HL-60/S4 treated with phorbol 12-myristate 13-acetate at 8.2 ng/mL for 4 days and 3 days (cell line): ENCODE data around the gene HLA-C.
"Not testable (repeated sequence)": the region's sequence is repeated elsewhere in the genome, so short reads cannot be mapped to it uniquely, and the experiment has no call there.

ENCODE experiments used
- in situ Hi-C: fragments of 300-500 bp; cut with MboI; formaldehyde crosslinking; loops from 2 replicates; pipeline ENCODE4 v1.15.0; 2022; ENCODE audit warnings: low sequenced_read_pairs

HLA-C gene

DNA sequence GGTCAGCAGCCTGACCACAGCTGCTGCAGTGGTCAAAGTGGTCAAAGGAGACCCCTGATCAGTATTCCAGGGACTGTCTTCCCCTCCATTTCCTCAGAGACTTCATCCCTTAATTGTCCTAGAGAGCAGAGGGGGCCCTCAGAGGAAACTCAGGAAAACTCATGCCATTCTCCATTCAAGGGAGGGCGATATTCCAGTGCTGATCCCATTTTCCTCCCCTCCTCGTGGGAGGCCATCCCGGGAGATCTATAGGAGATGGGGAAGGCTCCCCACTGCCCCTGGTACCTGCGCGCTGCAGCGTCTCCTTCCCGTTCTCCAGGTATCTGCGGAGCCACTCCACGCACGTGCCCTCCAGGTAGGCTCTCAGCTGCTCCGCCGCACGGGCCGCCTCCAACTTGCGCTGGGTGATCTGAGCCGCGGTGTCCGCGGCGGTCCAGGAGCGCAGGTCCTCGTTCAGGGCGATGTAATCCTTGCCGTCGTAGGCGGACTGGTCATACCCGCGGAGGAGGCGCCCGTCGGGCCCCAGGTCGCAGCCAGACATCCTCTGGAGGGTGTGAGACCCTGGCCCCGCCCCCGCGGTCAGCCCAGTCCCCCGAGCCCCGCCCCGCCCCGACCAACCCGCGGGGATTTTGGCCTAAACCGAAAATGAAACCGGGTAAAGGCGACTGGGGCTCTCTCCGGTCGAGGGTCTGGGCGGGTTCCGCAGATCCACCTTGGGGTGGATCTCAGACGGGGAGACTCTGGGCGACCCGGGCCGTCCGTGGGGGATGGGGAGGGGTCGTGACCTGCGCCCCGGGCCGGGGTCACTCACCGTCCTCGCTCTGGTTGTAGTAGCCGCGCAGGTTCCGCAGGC, 878 bp downstream of the HLA-C start:
- in situ Hi-C loops: no loop called here

DNA sequence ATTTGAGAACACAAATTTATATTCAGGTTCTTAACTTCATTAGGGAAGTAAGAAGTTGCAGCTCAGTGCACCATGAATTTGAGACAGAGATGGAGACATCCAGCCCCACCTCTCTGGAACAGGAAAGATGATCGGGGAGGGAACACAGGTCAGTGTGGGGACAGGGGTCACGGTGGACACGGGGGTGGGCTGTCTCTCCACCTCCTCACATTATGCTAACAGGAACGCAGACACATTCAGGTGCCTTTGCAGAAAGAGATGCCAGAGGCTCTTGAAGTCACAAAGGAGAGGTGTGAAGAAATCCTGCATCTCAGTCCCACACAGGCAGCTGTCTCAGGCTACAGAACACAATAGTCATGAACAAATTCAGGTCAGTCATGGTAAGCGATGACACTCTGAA, 3.1 kb downstream of the HLA-C start:
- in situ Hi-C loops: loop anchor here (5.0 kb wide), 1 partner anchor 83 kb away; no protein-coding TSS in a partner anchor

DNA sequence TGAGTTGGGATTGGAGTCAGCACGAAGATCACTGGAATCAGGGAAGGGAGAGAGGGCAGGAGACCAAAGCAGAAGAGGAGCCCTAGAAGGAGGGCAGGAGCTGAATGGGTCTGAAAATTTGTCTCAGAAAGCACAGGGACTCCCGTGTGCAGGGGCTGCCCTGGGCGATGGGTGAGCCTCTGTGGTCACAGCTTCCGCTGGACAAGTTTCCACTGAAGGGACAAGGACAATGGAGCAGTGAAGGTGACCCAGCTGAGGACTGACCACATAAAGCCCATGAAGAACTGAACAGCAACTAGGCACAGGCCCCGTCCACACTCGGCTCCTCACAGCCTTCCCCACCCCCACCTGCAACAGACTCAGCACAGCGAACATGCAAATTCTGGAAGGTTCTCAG, 3.5 kb downstream of the HLA-C start:
- in situ Hi-C loops: loop anchor here (5.0 kb wide), 1 partner anchor 84 kb away; no protein-coding TSS in a partner anchor

DNA sequence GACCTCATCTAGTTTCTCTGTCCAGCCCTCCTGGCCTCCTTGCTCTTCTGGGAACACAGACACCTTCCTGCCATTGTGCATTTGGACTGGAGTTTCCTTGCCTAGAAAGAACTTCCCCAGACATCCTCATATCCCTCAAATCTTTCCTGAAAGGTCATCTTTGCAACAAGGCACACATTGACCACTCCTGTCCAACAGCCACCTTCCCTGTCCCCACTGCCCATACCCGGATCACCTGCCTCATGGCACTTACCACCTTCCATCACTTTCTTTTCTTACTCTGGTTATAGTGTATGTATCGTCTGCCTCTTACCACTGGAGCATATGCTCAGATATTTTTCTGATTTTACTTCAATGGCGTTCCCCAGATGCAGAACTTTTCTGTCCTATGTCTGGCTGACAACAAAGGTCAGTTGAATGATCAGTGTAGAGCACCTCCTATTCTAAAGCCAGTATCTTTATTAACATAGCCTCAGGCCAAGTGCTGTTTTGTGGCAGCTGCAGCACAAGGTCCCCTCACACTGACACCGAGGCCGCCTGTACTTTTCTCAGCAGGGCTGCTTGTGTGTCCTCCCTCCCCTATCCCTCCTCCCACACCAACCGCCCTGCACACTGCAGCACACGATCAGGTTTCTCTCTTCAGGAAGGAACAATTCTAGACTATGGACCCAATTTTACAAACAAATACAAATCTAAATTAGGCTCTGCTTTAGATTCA, 4.1 kb downstream of the HLA-C start:
- in situ Hi-C loops: loop anchor here (5.0 kb wide), 1 partner anchor 84 kb away; no protein-coding TSS in a partner anchor

DNA sequence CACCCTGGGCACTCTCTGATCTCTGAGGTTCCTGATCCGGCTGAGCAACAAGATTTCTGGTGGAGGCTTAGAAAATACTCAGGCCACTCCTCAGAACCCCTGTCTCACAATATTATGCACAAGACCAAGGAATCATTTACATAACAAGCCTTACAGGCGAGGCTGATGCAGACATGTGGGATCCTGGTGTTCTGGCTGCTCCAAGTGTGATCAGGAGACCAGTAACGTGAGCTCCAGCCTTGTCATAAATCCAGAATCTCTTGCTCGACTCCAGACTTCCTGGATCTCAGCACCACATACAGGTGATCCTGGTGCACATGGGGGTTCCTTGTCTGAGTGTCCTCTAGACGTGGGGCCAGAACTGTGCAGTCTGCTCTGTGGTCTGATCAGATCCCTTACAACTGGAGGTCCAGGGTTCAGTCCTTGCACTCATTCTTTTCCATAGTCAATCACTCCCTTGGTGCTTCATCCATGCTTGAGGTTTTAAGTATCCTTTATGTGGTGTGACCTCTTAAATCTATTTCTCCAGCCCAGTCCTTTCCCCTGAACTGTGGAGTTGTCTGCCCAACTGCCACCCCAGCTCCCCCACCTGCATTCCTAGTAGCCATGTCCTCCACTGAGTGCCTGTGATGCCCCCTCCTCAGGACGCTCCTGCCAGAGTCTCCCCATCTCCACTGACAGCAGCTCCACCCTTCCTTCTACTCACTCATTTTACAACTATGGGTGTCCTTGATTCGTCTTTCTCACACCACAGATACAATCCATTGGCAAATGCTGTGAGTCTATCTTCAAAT, 5.1 kb downstream of the HLA-C start:
- in situ Hi-C loops: loop anchor here (5.0 kb wide), 1 partner anchor 86 kb away; no protein-coding TSS in a partner anchor

DNA sequence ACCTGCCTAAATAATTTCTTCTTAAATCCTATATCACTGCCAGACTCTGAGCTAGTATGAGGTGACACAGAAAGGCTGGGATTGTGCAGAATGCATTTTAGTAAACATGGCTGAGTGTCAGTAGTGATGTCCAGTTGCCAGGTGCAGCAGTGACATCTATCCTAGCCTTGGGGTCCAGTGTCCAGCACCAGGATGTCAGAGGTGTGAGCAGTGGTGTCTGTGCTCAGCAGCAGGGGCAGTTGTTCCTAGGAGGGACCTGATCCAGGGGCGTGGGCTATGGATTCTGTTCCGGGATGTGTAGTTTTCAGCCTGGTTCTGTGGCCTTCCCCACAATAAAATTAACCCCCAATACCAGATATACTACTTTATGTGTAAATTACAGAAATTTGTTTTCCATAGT, 6.0 kb downstream of the HLA-C start:
- in situ Hi-C loops: loop anchor here (5.0 kb wide), 1 partner anchor 86 kb away; no protein-coding TSS in a partner anchor

DNA sequence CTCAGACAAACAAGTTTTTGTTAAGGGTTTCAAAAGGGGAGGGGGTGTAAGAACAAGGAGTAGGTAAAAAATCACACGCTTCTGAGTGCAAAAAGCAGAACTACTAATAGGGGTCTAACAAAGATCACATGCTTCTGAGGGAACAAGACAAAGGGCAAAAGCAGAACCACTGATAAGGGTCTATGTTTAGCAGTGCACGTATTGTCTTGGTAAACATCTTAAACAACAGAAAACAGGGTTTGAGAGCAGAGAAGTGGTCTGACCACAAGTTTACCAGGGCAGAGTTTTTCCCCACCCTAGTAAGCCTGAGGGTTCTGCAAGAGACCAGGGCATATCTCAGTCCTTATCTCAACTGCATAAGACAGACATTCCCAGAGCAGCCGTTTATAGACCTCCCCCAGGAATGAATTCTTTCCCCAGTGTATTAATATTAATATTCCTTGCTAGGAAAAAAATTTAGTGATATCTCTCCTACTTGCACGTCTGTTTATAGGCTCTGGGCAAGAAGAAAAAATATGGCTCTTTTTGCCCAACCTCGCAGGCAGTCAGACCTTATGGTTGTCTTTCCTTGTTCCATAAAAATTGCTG, 8.5 kb downstream of the HLA-C start:
- in situ Hi-C loops: not testable (repeated sequence)

DNA sequence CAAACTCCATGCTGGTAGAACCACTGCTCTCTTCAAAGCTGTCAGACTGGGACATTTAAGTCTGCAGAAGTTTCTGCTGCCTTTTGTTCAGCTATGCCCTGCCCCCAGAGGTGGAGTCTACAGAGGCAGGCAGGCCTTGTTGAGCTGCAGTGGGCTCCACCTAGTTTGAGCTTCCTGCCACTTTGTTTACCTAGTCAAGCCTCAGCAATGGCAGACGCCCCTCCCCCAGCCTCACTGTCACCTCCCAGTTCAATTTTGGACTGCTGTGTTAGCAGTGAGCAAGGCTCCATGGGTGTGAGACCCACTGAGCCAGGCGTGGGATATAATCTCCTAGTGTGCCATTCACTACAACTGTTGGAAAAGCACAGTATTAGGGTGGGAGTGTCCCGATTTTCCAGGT, 11.9 kb downstream of the HLA-C start:
- in situ Hi-C loops: not testable (repeated sequence)

DNA sequence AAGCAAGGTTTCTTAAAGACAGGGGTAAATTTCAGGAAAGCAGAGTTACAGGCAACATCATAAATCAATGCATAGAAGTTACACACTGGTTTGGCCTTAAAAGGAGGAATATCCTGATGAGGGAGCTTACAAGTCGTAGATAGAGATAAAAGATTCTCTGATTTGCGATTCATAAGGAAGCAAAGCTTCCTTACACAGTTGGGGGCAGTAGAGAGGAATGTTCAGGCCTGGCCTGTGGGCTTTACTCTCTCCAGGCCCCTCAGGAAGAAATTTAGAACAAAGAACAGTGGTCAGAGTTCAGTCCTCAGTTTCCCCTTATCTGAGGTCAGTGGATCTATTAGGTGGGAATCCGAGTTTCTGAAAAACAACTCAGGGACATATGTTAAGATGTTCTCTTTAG, 19.3 kb downstream of the HLA-C start:
- in situ Hi-C loops: no loop called here

DNA sequence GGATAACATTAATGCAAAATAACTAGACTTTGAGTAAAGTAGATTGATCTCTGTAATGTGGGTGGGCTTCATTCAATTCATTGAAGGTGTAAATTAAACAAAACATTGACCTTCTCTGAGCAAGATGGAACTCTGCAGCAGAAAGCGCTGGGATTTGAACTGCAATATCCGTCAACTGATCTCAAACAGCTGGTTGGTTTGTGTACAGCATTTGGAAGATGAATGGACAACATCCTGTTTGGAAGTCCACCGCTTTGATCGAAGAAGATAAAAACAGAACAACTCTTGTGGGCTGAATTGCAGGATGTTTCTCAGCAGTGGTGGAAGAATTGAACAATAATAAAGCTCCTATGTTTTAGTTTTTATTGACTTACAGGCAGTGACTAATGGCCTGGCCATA, 20.6 kb downstream of the HLA-C start:
- in situ Hi-C loops: no loop called here

DNA sequence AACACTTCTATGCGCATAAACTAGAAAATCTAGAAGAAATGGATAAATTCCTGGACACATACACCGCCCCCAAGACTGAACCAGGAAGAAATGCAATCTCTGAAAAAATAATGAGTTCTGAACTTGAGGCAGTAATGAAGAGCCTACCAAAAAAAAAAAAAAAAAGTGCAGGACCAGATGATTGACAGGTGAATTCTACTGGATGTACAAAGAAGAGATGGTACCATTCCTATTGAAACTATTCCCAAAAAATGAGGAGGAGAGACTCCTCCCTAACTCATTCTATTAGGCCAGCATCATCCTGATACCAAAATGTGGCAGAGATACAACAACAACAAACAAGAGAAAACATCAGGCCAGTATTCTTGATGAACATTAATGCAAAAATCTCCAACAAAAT, 22.7 kb downstream of the HLA-C start:
- in situ Hi-C loops: no loop called here

DNA sequence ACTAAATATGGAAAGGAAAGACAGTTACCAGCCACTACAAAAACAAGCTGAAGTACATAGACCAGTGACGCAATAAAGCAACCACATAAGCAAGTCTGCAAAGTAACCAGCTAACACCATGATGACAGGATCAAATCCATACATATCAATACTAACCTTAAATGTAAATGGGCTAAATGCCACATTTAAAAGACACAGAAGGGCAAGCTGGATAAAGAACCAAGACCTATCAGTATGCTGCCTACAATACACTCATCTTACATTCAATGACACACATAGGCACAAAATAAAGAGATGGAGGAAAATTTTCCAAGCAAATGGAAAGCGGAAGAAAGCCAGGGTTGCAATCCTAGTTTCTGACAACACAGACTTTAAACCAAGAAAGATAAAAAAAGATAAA, 24.1 kb downstream of the HLA-C start:
- in situ Hi-C loops: no loop called here

DNA sequence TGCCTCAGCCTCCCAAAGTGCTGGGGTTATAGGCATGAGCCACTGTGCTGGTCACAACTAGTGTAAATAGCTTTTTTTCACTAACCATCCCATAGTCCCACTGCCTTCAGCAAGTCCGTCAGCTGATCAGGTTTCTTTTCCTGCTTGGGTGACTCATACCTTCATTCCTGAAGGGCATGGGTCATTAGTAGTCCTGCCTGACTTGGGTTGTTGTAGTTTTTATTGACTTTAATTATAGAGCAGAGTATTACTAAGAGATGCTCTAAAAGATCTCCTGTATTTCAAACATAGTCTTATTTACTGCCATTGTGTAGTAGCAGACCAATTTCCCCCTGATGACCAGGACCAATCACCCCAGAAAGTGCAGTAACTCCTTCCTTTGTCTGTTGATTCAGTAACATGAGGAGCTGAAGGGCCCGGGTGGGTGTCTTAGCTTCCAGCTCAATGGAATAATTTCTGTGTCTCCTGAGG, 25.8 kb downstream of the HLA-C start:
- in situ Hi-C loops: no loop called here

DNA sequence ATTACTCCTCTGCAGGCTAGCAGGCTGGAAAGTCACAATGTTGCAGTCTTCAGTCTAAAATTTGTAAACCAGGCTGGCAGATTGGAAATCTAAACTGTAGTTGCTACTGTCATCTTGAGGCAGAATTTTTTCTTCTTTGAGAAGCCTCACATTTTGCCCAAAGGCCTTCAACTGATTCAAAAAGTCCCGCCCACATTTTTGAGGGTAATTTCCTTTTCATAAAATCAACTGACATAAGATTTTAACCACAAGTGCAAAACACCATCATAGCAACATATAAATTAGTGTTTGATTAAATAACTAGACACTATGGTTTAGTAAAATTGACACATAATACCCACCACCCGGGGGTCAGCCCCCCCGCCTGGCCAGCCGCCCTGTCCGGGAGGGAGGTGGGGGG, 28.4 kb downstream of the HLA-C start:
- in situ Hi-C loops: no loop called here

DNA sequence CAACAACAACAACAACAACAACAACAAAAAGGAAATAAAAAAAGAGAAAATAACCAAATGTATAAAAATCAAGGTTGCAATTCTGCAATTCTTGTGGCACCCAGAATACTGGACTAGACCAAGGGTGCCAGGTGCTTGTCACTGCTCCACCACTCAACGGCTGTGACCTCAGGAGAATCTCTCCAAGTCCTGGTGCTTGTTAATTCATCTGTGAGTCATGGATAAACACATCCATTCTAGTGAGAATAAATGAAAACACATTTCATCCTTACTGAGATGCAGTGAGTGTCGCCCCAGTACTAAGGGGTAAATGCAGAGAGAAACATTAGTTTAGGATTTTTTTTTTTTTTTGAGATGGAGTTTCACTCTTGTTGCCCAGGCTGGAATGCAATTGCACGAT, 32.0 kb downstream of the HLA-C start:
- in situ Hi-C loops: no loop called here

DNA sequence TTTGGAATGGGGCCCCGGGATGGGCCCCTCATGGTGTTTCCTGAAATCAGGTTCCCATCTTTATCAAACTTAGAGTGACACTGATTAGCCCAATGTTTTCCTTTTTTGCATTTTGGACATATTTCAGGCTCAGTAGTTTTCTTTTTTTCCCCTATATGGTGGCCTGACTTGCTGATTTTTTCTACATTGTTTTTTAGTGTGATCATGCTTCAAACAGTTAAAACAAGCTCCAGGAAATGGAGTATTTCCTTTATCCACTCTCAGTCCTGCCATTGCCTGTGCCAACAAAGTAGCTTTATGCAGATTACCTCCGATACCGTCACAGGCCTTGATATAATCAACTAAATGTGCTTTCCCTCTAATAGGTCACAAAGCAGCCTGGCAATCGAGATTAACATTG, 37.8 kb downstream of the HLA-C start:
- in situ Hi-C loops: not testable (repeated sequence)

DNA sequence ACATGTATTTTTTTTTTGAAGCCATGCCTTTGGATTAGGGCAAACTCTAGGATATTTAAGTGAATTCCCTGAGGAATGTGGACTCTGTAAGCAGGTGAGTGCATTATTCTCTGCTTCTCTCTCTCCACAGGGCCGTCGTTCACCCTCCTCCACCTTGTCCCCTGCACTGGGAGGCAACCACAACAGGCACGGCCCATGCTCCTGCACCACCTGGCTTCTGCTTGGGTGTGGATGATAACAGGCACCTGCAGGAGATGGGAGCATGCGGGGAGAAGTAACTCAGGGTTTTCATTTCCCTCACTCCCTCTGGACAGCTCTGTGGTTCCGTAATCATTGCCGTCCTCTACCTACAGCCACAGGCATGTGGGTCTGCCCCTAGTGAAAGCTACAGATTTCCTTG, 43.4 kb downstream of the HLA-C start:
- in situ Hi-C loops: no loop called here

DNA sequence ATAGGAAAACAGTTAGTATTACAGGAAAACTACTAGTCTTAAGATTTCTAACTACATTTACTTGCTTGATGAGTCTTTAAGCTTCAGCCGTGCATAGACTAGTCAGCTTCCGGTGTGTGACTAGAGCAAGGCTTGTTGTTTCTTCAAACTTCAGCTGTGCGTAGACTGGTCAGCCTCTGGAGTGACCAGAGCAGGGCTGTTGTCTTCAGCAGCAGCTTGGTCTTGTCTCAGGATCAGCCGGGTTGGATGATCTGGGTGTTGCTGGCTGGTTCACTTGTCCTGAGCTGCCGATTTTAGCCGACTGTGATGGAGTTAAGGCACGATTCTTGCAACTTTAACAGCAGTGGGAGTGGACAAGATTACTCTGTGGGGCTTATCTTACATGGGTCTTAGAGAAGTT, 44.7 kb downstream of the HLA-C start:
- in situ Hi-C loops: no loop called here

DNA sequence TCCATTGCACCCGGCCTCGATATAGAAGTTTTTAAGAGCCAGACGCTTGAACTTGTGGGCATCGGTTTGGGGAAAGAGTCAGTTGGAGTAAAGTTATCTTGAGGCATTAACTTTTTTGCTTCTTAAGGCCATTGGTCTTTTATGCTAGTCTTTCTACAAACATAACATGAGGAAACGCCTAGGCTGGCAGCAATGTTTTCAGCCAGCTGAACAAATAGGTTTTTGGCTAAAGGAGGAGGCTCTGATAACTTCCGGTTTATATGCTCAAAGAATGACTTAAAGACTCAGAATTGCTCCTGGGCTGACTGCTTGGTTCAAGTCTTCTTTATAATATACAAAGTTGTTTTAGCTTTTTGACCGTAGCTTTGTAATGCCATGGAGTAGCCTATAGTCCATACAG, 46.2 kb downstream of the HLA-C start:
- in situ Hi-C loops: no loop called here

DNA sequence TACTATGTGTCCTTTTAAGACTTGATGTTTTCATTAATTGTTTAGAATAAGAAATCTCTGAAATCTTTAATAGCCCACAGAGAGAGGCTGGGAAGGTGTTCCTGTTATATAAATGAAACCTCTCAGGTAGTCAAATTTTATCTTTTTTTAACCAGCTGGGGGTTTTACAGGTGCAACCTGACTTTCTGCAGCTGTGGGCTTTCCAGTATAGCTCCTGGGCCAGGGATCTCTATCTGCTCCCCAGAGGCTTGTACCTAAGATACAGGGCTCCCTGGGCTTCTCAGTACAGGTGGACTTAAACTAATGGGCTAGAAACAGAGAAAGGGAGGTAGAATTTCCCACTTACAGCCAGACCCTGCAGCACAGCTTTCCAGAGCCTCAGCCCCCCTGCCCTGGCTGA, 49.4 kb downstream of the HLA-C start:
- in situ Hi-C loops: no loop called here
